NCI-H1694 treated with DMSO at 0.1 percent for 48 hours (cell line): ENCODE measurements around the gene MBNL2.

Experiments used
- DNase-seq: peaks from one replicate; lab custom pipeline; 2025; lab: John Stamatoyannopoulos, UW

MBNL2 gene

GRCh38 chr13:97327506-97328221, 105.5 kb downstream of the MBNL2 start:
- DNase-seq: no peak

GRCh38 chr13:97328222-97328790, 106.2 kb downstream of the MBNL2 start:
- no peak for DNase-seq

GRCh38 chr13:97329331-97329730, 107.2 kb downstream of the MBNL2 start:
- no peak for DNase-seq

GRCh38 chr13:97330448-97330847, 108.3 kb downstream of the MBNL2 start:
- DNase-seq: no peak

GRCh38 chr13:97332742-97333141, 110.6 kb downstream of the MBNL2 start:
- no peak for DNase-seq

- DNase-seq: no peak
These were observed 111.8 kb downstream of the MBNL2 start for GRCh38 chr13:97333983-97334382.

GRCh38 chr13:97334690-97335089, 112.6 kb downstream of the MBNL2 start:
- DNase-seq: no peak

- DNase-seq: no peak
These were observed 113.5 kb downstream of the MBNL2 start for GRCh38 chr13:97335488-97336134.

GRCh38 chr13:97337985-97338499, 115.9 kb downstream of the MBNL2 start:
- DNase-seq: no peak

- no peak for DNase-seq
These were observed 116.4 kb downstream of the MBNL2 start for GRCh38 chr13:97338571-97338970.

GRCh38 chr13:97339019-97339987, 117.2 kb downstream of the MBNL2 start:
- DNase-seq: no peak

- no peak for DNase-seq
These were observed 118.0 kb downstream of the MBNL2 start for GRCh38 chr13:97339988-97340749.

- no peak for DNase-seq
These were observed 119.0 kb downstream of the MBNL2 start for GRCh38 chr13:97341135-97341534.

- DNase-seq: no peak
These were observed 120.0 kb downstream of the MBNL2 start for GRCh38 chr13:97342136-97342535.

- no peak for DNase-seq
These were observed 120.8 kb downstream of the MBNL2 start for GRCh38 chr13:97342936-97343335.

GRCh38 chr13:97344265-97345175, 122.4 kb downstream of the MBNL2 start:
- peak; percentile 30 for DNase-seq

GRCh38 chr13:97346097-97346496, 124.0 kb downstream of the MBNL2 start:
- no peak for DNase-seq

GRCh38 chr13:97346561-97347254, 124.6 kb downstream of the MBNL2 start:
- no peak for DNase-seq

- no peak for DNase-seq
These were observed 125.3 kb downstream of the MBNL2 start for GRCh38 chr13:97347255-97347932.
